HepG2 (cell line): ENCODE data around the gene KCNH6. TPM values are rescaled to one million over a fixed set of nuclear protein-coding genes. Genes with fewer than 3 reads are reported as not detected.

Experiments
- GFI1 ChIP-seq: sonication (generic); formaldehyde crosslinking; IDR thresholded peaks from 2 replicates; pipeline ENCODE4 v1.5.0; 2020; ENCODE audit warnings: missing genetic modification reagents, mild to moderate bottlenecking, borderline replicate concordance
- polyA plus RNA-seq, 8 experiments: library from polyadenylated mRNA; depleted of rRNA in 3 of 8; stranded (reverse) in 7 of 8; unstranded in 1 of 8; fragments of >200 nt; fragmentation: Illumina TruSeq in 4 of 8; extraction: Trizol in 4 of 8; gene quantifications; 2 replicates each; pipeline versions ENCODE4 v1.2.1 to v1.2.3, GENCODE V29; 2011 to 2016; ENCODE audit warnings: low read depth in 4 of 8, missing spikeins in 1 of 8, mixed read lengths in 1 of 8; ENCODE audit not compliant: insufficient read depth in 1 of 8
- total RNA-seq, 5 experiments: library from RNA; depleted of rRNA; stranded (reverse); fragments of >200 nt; fragmentation: Illumina TruSeq; extraction: Trizol; gene quantifications; 2 replicates each; pipeline ENCODE4 v1.2.3, GENCODE V29; 2016; ENCODE audit warnings: low read depth in 1 of 5
- TF ChIP-seq, protein P1 (sequence below), 2 experiments: fragments of 450-650 bp in 1 of 2; sonication (generic) in 1 of 2; formaldehyde crosslinking in 1 of 2; IDR thresholded peaks; 2 replicates each; pipeline versions ENCODE4 v1.6.1 to v1.8.0; 2016 to 2022; ENCODE audit warnings: antibody characterized with exemption in 1 of 2, mild to moderate bottlenecking in 1 of 2, missing genetic modification reagents in 1 of 2
- TF ChIP-seq, protein P2 (sequence below): sonication (generic); formaldehyde crosslinking; IDR thresholded peaks from 2 replicates; pipeline ENCODE4 v1.5.0; 2020; ENCODE audit warnings: mild to moderate bottlenecking, missing genetic modification reagents, borderline replicate concordance
- TF ChIP-seq, protein P3 (sequence below): sonication (generic); formaldehyde crosslinking; IDR thresholded peaks from 2 replicates; pipeline ENCODE4 v1.9.0; 2021; ENCODE audit warnings: missing genetic modification reagents, borderline replicate concordance

Gene KCNH6
- total and polyA plus RNA-seq, 2 of the 13 experiments (the other 11 are each of a cell fraction or from before 2014, with no cell fraction given) = 0.05 to 0.18 TPM

DNA sequence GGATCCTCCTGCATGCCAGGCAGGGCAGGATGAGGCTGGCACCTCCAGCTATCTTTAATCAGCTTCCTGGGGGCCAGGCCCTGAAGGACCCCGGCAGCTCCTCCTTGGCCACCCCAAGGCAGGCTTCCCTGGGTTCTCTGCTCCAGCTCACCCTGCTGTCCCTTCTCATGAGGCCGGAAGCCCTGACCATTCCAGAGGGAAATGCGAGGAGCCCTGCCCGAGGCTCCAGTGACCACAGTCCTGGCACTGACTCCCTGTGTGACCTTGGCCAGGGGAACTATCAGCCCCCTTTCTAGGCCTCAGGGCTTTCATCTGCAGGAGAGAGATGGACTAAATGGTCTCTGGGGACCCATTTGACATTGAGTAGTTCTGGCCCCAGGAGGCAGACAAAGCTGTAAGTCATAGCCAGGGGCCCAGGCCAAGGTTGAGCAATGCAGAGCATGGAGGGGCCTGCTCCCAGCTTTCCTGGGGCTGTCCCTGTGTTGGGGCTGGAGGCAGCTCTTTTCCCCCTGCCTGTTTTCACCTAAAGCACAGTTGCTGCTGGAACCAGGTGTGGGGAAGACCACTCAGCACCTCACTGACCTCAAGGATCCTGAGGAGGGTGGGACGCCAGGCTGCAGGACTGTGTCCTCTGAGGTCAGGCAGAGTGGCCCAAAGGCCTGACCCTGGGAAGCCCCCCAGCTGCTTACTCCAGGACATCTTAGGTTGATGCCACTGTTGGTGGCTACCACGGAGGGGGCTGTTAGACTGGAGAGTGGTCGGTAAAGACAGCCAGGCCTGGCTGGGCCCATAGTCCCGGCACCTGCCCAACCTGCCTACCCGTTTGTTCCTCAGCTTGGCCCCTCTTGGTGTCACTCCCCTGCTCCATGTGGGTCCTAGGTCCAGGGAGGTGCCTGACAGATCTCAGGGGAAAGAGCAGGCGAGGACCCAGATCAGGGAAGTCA is 8.1 kb downstream of the KCNH6 start (continued):
- TF ChIP-seq, protein P1, sequence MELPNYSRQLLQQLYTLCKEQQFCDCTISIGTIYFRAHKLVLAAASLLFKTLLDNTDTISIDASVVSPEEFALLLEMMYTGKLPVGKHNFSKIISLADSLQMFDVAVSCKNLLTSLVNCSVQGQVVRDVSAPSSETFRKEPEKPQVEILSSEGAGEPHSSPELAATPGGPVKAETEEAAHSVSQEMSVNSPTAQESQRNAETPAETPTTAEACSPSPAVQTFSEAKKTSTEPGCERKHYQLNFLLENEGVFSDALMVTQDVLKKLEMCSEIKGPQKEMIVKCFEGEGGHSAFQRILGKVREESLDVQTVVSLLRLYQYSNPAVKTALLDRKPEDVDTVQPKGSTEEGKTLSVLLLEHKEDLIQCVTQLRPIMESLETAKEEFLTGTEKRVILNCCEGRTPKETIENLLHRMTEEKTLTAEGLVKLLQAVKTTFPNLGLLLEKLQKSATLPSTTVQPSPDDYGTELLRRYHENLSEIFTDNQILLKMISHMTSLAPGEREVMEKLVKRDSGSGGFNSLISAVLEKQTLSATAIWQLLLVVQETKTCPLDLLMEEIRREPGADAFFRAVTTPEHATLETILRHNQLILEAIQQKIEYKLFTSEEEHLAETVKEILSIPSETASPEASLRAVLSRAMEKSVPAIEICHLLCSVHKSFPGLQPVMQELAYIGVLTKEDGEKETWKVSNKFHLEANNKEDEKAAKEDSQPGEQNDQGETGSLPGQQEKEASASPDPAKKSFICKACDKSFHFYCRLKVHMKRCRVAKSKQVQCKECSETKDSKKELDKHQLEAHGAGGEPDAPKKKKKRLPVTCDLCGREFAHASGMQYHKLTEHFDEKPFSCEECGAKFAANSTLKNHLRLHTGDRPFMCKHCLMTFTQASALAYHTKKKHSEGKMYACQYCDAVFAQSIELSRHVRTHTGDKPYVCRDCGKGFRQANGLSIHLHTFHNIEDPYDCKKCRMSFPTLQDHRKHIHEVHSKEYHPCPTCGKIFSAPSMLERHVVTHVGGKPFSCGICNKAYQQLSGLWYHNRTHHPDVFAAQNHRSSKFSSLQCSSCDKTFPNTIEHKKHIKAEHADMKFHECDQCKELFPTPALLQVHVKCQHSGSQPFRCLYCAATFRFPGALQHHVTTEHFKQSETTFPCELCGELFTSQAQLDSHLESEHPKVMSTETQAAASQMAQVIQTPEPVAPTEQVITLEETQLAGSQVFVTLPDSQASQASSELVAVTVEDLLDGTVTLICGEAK (IDR thresholded peaks at IDR 0.05) = no peak
- TF ChIP-seq, protein P1 (CRISPR knock-in tag; IDR thresholded peaks at IDR 0.05) = peak; percentile 68; the same call in 1 of the 2 replicates
- TF ChIP-seq, protein P2, sequence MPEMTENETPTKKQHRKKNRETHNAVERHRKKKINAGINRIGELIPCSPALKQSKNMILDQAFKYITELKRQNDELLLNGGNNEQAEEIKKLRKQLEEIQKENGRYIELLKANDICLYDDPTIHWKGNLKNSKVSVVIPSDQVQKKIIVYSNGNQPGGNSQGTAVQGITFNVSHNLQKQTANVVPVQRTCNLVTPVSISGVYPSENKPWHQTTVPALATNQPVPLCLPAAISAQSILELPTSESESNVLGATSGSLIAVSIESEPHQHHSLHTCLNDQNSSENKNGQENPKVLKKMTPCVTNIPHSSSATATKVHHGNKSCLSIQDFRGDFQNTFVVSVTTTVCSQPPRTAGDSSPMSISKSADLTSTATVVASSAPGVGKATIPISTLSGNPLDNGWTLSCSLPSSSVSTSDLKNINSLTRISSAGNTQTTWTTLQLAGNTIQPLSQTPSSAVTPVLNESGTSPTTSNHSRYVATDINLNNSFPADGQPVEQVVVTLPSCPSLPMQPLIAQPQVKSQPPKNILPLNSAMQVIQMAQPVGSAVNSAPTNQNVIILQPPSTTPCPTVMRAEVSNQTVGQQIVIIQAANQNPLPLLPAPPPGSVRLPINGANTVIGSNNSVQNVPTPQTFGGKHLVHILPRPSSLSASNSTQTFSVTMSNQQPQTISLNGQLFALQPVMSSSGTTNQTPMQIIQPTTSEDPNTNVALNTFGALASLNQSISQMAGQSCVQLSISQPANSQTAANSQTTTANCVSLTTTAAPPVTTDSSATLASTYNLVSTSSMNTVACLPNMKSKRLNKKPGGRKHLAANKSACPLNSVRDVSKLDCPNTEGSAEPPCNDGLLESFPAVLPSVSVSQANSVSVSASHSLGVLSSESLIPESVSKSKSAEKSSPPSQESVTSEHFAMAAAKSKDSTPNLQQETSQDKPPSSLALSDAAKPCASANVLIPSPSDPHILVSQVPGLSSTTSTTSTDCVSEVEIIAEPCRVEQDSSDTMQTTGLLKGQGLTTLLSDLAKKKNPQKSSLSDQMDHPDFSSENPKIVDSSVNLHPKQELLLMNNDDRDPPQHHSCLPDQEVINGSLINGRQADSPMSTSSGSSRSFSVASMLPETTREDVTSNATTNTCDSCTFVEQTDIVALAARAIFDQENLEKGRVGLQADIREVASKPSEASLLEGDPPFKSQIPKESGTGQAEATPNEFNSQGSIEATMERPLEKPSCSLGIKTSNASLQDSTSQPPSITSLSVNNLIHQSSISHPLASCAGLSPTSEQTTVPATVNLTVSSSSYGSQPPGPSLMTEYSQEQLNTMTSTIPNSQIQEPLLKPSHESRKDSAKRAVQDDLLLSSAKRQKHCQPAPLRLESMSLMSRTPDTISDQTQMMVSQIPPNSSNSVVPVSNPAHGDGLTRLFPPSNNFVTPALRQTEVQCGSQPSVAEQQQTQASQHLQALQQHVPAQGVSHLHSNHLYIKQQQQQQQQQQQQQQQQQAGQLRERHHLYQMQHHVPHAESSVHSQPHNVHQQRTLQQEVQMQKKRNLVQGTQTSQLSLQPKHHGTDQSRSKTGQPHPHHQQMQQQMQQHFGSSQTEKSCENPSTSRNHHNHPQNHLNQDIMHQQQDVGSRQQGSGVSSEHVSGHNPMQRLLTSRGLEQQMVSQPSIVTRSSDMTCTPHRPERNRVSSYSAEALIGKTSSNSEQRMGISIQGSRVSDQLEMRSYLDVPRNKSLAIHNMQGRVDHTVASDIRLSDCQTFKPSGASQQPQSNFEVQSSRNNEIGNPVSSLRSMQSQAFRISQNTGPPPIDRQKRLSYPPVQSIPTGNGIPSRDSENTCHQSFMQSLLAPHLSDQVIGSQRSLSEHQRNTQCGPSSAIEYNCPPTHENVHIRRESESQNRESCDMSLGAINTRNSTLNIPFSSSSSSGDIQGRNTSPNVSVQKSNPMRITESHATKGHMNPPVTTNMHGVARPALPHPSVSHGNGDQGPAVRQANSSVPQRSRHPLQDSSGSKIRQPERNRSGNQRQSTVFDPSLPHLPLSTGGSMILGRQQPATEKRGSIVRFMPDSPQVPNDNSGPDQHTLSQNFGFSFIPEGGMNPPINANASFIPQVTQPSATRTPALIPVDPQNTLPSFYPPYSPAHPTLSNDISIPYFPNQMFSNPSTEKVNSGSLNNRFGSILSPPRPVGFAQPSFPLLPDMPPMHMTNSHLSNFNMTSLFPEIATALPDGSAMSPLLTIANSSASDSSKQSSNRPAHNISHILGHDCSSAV (CRISPR knock-in tag) = no peak
- no peak for TF ChIP-seq GFI1
- TF ChIP-seq, protein P3, sequence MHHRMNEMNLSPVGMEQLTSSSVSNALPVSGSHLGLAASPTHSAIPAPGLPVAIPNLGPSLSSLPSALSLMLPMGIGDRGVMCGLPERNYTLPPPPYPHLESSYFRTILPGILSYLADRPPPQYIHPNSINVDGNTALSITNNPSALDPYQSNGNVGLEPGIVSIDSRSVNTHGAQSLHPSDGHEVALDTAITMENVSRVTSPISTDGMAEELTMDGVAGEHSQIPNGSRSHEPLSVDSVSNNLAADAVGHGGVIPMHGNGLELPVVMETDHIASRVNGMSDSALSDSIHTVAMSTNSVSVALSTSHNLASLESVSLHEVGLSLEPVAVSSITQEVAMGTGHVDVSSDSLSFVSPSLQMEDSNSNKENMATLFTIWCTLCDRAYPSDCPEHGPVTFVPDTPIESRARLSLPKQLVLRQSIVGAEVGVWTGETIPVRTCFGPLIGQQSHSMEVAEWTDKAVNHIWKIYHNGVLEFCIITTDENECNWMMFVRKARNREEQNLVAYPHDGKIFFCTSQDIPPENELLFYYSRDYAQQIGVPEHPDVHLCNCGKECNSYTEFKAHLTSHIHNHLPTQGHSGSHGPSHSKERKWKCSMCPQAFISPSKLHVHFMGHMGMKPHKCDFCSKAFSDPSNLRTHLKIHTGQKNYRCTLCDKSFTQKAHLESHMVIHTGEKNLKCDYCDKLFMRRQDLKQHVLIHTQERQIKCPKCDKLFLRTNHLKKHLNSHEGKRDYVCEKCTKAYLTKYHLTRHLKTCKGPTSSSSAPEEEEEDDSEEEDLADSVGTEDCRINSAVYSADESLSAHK (CRISPR knock-in tag) = no peak
